ENCODE measurements around the gene KCNK1. TPM values are rescaled to one million over a fixed set of nuclear protein-coding genes. Genes with fewer than 3 reads are reported as not detected.

Gene KCNK1
- polyA plus RNA-seq, 4 donors = 6.7 to 8.2 (median 7.4) TPM

GRCh38 chr1:233695901-233696300 lies 82.0 kb downstream of the KCNK1 start:
- DNase-seq (ENCODE audit: low read depth in 4 of 4, low spot score in 2 of 4) = no peak

DNA sequence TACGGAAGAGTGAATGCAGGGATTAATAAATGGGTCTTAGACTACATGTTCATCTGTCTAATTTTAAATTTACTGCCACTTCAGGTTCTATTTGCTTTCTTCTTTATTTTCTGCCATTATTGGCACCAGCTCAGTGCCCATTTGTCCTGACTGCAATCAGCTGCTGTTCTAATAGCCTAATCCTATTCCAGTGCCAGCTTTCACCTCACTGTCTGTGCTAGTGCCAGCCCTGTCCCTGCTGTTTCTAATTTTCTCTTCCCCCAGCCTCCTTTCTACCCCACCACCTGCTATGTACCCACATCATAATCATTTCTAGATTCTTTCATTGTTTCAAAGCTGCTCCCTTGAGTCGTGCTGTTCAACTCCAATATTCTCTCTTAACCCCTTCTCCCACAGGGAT lies 86.4 kb downstream of the KCNK1 start:
- DNase-seq (ENCODE audit: low read depth in 4 of 4, low spot score in 2 of 4) = no peak

DNA sequence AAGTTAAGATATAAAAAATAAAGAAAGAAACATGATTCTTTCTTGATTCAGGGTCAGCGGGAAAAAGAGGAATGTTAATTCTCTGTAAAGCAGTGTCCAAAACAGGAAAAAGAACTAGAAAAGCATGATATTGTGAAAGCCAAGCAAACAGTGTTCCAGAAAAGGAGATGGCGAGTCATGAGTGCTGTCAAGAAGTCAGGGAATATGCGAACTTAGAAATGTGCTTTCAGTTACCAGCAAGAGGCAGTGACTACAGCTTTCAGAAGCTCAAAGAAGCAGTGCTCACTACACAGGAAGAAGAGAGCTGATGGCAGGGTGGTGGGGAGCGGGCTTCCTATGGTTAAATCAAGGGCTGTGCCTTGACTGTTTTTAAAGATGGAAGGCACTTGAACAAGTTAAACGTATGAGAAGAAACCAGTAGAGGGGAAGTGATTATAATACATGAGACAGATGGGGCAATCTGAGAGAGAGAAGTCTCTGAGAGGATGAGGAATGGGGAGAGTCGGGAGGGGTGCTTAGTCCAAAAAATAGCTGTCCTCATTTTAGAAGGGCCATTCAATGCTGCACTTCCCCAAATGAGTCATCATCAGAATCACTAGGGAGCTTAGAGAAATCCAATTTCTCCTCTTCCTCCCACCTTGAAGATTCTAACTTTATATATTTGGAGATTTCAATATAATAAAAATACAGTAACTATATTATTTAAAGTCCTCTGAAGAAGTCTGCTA lies 90.4 kb downstream of the KCNK1 start:
- DNase-seq (ENCODE audit: low read depth in 4 of 4, low spot score in 2 of 4) = no peak

GRCh38 chr1:233704898-233705723 lies 91.2 kb downstream of the KCNK1 start:
- DNase-seq (ENCODE audit: low read depth in 4 of 4, low spot score in 2 of 4) = peak in 2 of 4 donors; percentile 10 to 29

- DNase-seq (ENCODE audit: low read depth in 4 of 4, low spot score in 2 of 4) = no peak
Observed at GRCh38 chr1:233707153-233707879, 93.4 kb downstream of the KCNK1 start.

DNA sequence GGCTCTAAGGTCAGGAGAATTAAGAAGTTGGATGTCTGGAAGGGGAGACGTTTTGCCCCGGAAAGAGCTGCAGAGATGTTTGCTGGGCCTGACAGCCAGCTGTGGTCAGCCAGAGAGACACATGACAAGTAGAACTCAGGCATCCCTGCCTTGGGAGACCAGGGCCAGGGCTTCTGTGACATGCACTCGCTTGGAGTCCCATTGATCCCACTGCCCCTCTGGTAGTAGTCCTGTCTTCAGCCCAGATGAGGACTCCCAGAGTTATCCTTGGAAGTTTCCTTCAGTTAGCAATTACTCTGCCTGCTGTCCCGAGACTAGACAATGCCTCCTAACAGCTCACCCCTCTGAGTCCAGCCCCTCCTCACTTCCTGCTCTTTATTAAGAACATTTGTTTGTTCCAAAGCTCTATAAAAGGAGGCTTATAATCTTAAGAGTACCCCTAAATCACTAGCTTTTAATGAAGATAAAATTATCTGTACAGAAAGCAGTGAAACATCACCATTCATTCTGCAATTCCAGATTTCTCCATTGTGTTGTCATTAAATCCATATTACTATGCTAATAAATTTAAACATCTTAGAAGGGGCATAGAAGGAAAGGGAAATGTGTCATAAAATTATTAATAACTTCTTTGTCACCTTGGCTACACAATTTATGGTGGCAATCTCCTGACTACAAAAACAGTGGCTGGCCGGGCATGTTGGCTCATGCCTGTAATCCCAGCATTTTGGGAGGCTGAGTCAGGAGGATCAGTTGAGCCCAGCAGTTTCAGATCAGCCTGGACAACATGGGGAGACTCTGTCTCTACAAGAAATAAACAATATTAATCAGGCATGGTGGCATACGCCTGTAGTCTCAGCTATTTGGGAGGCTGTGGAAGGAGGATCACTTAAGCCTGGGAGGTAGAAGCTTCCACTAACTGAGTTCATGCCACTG lies 94.2 kb downstream of the KCNK1 start:
- DNase-seq (ENCODE audit: low read depth in 4 of 4, low spot score in 2 of 4) = no peak

DNA sequence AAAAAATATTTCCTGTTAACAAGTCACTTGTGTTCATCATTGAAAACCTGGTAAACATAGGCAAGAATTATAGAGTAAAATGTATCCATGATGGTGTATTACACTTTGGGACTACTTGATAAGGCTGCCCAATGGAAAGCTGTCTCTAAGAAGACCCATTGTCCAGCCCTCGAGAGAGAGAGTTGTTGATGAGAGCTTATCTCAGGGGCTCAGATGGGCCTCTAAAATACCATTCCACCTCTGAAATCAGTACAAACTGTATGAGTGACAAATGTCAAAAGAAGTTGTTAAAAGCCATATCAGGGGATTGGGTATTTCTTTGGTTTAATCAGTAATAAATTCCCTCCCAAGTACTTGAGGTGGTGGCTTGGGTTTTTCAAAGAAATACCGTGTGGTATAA lies 96.1 kb downstream of the KCNK1 start:
- no peak for DNase-seq (ENCODE audit: low read depth in 4 of 4, low spot score in 2 of 4)

- DNase-seq (ENCODE audit: low read depth in 4 of 4, low spot score in 2 of 4) = no peak
Observed at GRCh38 chr1:233710507-233710906, 96.6 kb downstream of the KCNK1 start.

GRCh38 chr1:233714631-233715217 lies 100.8 kb downstream of the KCNK1 start:
- DNase-seq (ENCODE audit: low read depth in 4 of 4, low spot score in 2 of 4) = no peak

- no peak for DNase-seq (ENCODE audit: low read depth in 4 of 4, low spot score in 2 of 4)
Observed at GRCh38 chr1:233718057-233718456, 104.2 kb downstream of the KCNK1 start.

- DNase-seq (ENCODE audit: low read depth in 4 of 4, low spot score in 2 of 4) = no peak
Observed at GRCh38 chr1:233719655-233720341, 105.9 kb downstream of the KCNK1 start.

DNA sequence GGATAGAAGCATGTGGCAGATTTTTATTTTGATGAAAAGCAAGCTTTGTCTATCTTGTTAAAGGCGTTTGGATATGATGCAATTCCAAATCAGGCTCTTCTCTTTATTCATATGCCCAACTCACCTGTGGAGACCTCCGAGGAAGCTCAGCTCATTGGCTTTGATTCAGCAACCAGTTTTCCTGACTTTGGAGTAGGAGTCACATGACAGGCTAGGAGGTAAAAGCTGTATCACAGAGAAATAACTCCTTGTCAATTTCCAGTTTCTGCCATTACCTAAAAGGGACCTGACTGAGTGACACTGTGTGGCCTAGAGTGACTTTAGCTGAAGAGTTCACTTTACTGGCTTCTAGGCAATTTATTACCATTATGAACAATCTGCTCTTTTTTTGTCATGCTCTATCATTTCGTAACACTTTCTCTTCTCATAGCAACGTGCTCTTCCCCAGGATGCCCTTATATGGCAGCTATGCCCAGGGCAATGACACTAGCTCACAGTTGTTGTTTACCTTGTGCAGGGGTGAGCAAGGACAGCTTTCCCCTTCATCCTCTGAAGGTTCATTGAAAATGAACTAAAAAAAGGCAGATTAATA lies 107.2 kb downstream of the KCNK1 start:
- DNase-seq (ENCODE audit: low read depth in 4 of 4, low spot score in 2 of 4) = no peak
